ENCODE data around the gene TENT4A.
"Not testable (repeated sequence)": the region's sequence is repeated elsewhere in the genome, so short reads cannot be mapped to it uniquely, and the experiment has no call there.

Gene TENT4A

GRCh38 chr5:6713274-6714225, at the start of gene TENT4A:
TSS of gene TENT4A (plus strand) at chr5:6713432. CDS start at chr5:6713984, 552 bp downstream.
- peak in 1 of 2 donors; percentile 94 for DNase-seq (ENCODE audit: low read depth in 2 of 2)

DNA sequence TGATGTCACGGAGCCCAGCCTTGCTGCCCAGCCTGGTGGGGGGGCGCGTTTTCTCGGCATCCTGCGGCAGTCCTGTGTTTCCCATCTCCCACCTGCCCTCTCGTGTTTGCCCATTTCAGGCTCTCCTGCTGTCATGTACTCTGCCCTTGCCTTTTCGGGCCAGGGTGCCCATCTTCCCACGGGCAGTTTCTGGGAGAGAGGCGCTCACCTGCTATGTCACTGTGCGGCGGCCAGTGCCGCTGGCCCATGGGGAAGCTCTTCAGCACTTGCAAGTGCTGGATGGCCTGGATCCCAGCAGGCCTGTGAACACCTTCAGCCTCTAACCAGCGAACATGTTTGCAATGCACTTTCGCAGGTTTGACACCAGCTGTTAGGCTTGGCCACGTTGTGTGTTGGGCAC, 46.5 kb upstream of the TENT4A start:
- DNase-seq (ENCODE audit: low read depth in 2 of 2) = no peak

DNA sequence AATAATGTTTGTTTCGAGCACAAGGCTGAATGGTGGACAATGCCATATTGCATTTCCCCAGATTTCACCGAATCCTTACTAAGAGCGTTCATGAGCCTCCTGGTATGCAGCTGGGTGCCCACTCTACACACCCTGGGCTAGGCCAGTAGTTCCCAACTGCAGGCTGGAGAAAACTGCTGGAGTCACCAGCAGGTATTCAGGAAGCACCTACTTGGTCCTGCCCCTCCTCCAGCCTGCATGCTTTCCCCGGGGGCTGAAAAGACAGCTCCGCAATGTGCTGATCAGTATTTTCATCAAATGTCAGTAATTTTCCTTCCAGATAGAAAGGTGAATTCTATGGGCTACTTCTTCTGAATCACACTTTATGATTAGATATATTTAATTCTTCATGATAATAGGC, 45.6 kb upstream of the TENT4A start:
- DNase-seq (ENCODE audit: low read depth in 2 of 2) = no peak

DNA sequence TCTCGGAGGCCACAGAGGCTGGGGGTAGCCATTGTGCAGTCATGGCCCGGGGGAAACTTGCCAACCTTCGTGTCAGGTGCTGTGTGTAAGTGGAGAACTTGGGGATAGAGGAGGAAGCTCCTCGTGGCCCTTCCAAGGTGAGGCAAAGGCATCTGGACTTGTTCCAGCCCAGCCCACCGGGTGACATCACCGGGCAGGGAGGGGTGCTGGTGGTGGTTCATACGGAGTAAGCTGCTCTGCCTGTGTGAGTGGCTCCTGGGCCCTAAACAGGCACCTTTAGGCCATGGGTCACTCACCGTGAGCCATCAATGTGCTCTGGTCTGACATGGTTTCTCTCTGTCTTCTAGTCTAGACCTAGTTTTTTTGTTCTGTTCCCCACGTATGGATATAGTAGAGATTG, 44.5 kb upstream of the TENT4A start:
- not testable (repeated sequence) for DNase-seq (ENCODE audit: low read depth in 2 of 2)

DNA sequence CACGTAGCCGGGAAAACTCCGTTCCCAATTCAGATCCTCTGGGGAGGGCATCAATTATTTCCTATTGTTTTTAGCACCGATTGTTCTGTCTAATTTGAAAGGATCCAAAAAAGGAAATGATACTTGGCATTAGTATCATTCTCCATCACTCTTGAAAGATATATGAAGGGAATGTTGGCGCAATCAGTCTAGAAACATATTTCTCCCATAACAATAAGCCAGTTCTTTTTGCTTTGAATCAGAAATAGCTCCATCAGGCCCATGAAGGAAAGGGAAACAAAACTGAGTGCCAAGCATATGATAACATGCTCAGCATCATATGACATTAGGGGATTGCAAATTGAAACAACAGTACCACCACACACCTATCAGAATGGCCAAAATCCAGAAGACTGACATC, 40.2 kb upstream of the TENT4A start:
- no peak for DNase-seq (ENCODE audit: low read depth in 2 of 2)

- DNase-seq (ENCODE audit: low read depth in 2 of 2) = no peak
Measured at GRCh38 chr5:6673963-6674362, 39.3 kb upstream of the TENT4A start.

- no peak for DNase-seq (ENCODE audit: low read depth in 2 of 2)
Measured at GRCh38 chr5:6674421-6674820, 38.8 kb upstream of the TENT4A start.

- no peak for DNase-seq (ENCODE audit: low read depth in 2 of 2)
Measured at GRCh38 chr5:6674886-6675285, 38.3 kb upstream of the TENT4A start.

DNA sequence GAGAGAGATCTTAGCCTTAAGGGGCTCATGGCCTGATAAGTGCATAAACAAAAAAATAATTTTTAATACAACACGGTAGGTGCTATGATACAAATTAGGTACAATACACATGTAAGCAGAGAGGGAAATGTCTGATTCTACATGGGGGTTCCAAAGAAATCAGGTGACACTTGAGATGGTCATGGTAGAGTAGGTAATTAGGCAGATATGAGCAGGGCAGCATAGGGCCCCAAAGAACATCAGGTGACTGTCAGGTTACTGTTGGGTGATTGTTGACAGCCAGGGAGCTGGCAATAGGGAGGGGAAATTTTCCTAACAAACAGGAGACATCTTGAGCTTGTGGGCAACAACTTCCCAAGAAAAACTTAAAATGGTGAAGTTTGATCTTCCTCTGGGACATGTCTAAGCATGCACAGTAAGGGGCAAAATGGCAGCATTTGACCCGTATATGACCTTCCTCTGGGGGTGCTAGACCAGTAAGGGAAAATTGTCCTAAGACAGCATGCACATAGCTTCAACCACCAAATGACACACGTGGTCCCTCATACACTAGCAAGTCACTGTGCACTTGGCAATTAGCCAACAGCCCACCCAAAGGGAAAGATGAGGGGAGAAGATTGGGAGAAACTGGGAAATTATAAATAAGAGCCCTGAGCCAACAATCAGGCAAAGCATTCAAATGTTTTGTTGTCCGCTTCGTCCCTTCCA, 37.3 kb upstream of the TENT4A start:
- no peak for DNase-seq (ENCODE audit: low read depth in 2 of 2)

DNA sequence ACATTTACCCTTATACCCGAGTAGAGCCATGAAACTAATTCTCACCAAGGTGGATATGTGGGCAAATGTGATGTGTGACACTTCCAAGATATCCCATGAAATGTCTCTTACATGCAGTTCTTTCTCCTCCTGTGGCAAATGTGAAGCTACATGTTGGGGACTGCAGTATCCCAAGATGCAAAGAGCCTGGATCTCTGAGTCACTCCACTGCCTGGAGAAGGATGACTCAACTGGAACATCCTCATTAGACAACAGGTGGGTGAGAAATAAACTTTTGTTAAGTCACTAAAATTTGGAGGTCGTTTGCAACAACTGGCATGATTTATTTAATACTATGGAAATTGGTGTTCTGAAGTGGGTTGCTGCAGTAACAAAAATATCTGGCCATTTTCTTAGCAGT, 36.5 kb upstream of the TENT4A start:
- DNase-seq (ENCODE audit: low read depth in 2 of 2) = no peak

DNA sequence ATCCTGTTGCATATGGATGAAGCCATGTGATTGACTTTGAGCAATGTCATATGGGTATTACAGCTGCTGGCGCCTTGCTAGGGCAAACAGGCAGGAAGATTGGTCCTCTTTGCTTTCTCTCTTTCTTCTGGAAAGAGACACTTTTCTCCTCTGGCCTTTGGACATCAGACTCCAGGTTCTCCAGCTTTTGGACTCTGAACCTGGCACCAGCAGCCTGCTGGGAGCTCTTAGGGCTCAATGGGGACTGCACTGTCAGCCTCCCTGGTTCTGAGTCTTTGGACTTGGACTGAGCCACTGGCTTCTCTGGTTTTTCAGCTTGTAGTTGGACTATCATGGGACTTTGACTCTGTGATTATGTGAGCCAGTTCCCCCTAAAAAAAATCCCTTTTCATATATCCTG, 34.8 kb upstream of the TENT4A start:
- DNase-seq (ENCODE audit: low read depth in 2 of 2) = no peak

DNA sequence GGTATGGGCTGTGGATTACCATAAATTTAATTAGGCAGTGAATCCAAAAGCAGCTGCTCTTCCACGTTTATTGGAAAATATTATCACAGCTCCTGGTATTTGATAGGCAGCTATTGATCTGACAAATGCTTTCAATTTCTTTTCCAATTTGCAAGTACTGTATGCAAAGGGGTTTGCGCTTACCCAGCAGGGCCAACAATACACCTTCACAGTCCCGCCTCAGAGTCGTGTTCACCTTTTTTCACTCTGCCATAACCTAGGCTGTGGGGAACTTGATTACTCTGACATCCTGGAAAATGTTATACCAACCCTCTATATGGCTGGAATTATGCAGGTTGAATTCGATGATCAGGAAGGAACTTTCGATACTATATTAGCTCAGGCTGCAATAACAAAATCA, 32.3 kb upstream of the TENT4A start:
- DNase-seq (ENCODE audit: low read depth in 2 of 2) = no peak

GRCh38 chr5:6681682-6682081, 31.6 kb upstream of the TENT4A start:
- DNase-seq (ENCODE audit: low read depth in 2 of 2) = no peak

GRCh38 chr5:6682239-6682638, 31.0 kb upstream of the TENT4A start:
- no peak for DNase-seq (ENCODE audit: low read depth in 2 of 2)

- no peak for DNase-seq (ENCODE audit: low read depth in 2 of 2)
Measured at GRCh38 chr5:6683241-6683640, 30.0 kb upstream of the TENT4A start.

- DNase-seq (ENCODE audit: low read depth in 2 of 2) = no peak
Measured at GRCh38 chr5:6684075-6684474, 29.2 kb upstream of the TENT4A start.

DNA sequence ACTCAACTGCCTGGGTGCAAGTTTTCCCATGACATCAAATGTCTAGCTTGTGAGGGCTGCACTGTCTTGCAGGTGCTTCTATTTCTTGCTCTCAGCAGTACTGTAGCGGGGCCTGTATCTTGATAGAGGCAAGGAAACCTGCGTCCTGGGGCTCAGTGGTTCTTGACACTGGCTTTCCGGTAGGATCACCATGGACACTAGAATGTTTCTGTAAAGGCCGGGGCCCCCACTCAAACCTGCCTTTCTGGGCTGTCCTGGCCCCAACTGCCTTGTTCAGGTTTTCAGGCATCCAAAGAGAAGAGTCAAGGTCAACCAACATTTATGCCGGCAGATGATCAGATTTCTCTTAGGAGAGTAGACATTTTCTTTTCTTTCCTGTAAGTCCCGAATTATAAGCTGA, 26.7 kb upstream of the TENT4A start:
- DNase-seq (ENCODE audit: low read depth in 2 of 2) = no peak

GRCh38 chr5:6686915-6687409, 26.3 kb upstream of the TENT4A start:
- DNase-seq (ENCODE audit: low read depth in 2 of 2) = no peak

- no peak for DNase-seq (ENCODE audit: low read depth in 2 of 2)
Measured at GRCh38 chr5:6687505-6687904, 25.7 kb upstream of the TENT4A start.

DNA sequence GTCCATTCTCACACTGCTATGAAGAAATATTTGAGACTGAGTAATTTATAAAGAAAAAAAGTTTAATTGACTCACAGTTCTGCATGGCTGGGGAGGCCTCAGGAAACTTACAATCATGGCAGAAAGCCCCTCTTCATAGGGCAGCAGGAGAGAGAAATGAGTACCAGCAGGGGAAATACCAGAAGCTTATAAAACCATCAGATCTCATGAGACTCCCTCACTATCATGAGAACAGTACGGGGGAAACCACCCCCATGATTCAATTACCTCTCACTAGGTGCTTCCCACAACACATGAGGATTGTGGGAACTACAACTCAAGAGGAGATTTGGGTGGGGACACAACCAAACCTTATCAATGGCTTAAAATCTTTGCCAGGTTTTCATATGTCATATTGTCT, 20.3 kb upstream of the TENT4A start:
- no peak for DNase-seq (ENCODE audit: low read depth in 2 of 2)

- DNase-seq (ENCODE audit: low read depth in 2 of 2) = no peak
Measured at GRCh38 chr5:6698696-6699095, 14.5 kb upstream of the TENT4A start.

GRCh38 chr5:6699357-6699756, 13.9 kb upstream of the TENT4A start:
- no peak for DNase-seq (ENCODE audit: low read depth in 2 of 2)
